Measurements from ENCODE around the gene CTNNA1. TPM values are rescaled to one million over a fixed set of nuclear protein-coding genes. Genes with fewer than 3 reads are reported as not detected.
"Not testable (repeated sequence)": the region's sequence is repeated elsewhere in the genome, so short reads cannot be mapped to it uniquely, and the experiment has no call there.

CTNNA1 gene
- total RNA-seq, 4 donors from 2014 or later = 223 to 304 (median 263) TPM

GRCh38 chr5:138748630-138749081 is 4.6 kb upstream of the CTNNA1 start:
- no peak for TF ChIP-seq POLR2A (IDR thresholded peaks at IDR 0.05)
- intact Hi-C loops (cut with DNase I; ENCODE audit: low total_unique reads) = no loop called here
- WGBS, 2 donors = 80 to 82% methylated on average over 6 of the region's 6 CpGs
- no peak overlapping the region for H3K4me3 ChIP-seq (ENCODE audit: low read depth, poor library complexity, severe bottlenecking)
- DNase-seq (ENCODE audit: low spot score in 2 of 2) = no peak

GRCh38 chr5:138751344-138751743 is 1.9 kb upstream of the CTNNA1 start:
- H3K4me3 ChIP-seq (ENCODE audit: low read depth, poor library complexity, severe bottlenecking); intact Hi-C loops (cut with DNase I; ENCODE audit: low total_unique reads); DNase-seq (ENCODE audit: low spot score in 2 of 2): not testable (repeated sequence)
- 89 to 100% methylated on average over 2 of the region's 2 CpGs for WGBS, 2 donors

- WGBS, 2 donors = 22 to 26% methylated on average over 18 of the region's 18 CpGs
- intact Hi-C loops (cut with DNase I; ENCODE audit: low total_unique reads) = no loop called here
- DNase-seq (ENCODE audit: low spot score in 2 of 2) = peak in 1 of 2 donors; percentile 33
- H3K4me3 ChIP-seq (ENCODE audit: low read depth, poor library complexity, severe bottlenecking) = peak overlapping the region; percentile 49
- no peak for TF ChIP-seq POLR2A (IDR thresholded peaks at IDR 0.05)
- TF ChIP-seq, protein P1, sequence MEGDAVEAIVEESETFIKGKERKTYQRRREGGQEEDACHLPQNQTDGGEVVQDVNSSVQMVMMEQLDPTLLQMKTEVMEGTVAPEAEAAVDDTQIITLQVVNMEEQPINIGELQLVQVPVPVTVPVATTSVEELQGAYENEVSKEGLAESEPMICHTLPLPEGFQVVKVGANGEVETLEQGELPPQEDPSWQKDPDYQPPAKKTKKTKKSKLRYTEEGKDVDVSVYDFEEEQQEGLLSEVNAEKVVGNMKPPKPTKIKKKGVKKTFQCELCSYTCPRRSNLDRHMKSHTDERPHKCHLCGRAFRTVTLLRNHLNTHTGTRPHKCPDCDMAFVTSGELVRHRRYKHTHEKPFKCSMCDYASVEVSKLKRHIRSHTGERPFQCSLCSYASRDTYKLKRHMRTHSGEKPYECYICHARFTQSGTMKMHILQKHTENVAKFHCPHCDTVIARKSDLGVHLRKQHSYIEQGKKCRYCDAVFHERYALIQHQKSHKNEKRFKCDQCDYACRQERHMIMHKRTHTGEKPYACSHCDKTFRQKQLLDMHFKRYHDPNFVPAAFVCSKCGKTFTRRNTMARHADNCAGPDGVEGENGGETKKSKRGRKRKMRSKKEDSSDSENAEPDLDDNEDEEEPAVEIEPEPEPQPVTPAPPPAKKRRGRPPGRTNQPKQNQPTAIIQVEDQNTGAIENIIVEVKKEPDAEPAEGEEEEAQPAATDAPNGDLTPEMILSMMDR (IDR thresholded peaks at IDR 0.05) = no peak
These were observed 779 bp upstream of the CTNNA1 start for GRCh38 chr5:138752341-138752950.

DNA sequence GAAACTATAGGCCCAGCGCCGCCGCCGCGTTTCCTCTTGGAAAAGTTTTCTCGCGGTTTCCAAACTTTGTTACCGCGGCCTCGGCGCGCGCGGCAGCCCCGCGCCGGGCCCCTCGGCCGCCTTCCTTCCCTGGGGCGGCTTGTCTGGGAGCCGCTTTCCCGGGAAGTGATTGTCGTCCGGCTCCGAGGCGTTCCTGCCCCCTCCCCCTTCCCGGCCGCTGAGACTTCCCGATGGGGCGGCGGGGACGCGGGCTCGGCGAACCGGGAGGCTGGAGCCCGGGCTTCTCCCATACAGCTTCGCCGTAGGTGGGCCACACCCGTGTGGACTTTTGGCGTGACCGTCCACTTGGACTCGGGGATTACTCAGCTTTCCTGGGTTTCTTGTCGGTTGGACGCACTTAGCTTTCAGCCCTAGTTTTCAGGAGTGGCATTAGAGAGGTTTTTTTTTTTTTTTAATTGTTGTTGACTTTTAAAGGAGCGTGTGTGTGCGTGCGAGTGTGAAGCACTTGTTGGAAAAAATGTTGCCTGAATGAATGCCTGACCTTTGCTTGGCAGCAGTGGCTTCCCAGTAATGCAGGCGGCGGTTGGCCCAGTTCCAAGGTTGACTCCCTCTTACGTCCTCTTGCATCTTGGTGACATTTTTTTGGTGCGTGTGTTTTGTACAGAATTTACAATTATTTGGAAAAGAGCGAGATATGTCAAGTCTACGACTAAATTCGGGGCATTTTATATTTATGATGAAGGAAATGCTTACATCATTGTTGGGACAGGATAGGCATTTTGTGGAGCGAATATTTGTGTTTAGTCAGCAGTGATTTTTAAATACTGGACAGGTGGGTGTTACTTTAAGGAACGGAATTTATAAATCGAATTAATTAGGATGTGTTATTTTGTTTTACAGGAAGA is 821 bp downstream of the CTNNA1 start:
- TF ChIP-seq POLR2A (IDR thresholded peaks at IDR 0.05) = no peak
- TF ChIP-seq, protein P1 (IDR thresholded peaks at IDR 0.05) = no peak
- H3K4me3 ChIP-seq (ENCODE audit: low read depth, poor library complexity, severe bottlenecking) = peak overlapping the region; percentile 95
- intact Hi-C loops (cut with DNase I; ENCODE audit: low total_unique reads) = no loop called here
- WGBS, 2 donors = 1% methylated on average over 43 to 49 of the region's 58 CpGs
- peak; percentile 93 to 99 for DNase-seq (ENCODE audit: low spot score in 2 of 2)

- TF ChIP-seq POLR2A (IDR thresholded peaks at IDR 0.05) = no peak
- TF ChIP-seq, protein P1 (IDR thresholded peaks at IDR 0.05) = no peak
- intact Hi-C loops (cut with DNase I; ENCODE audit: low total_unique reads) = no loop called here
- 60 to 67% methylated on average over 14 of the region's 14 CpGs for WGBS, 2 donors
- no peak for DNase-seq (ENCODE audit: low spot score in 2 of 2)
- no peak overlapping the region for H3K4me3 ChIP-seq (ENCODE audit: low read depth, poor library complexity, severe bottlenecking)
These were observed 1.5 kb downstream of the CTNNA1 start for GRCh38 chr5:138754699-138755057.

- DNase-seq (ENCODE audit: low spot score in 2 of 2) = no peak
- intact Hi-C loops (cut with DNase I; ENCODE audit: low total_unique reads) = no loop called here
- WGBS, 2 donors = 81 to 85% methylated on average over 5 of the region's 5 CpGs
- no peak for TF ChIP-seq POLR2A (IDR thresholded peaks at IDR 0.05)
- TF ChIP-seq, protein P1 (IDR thresholded peaks at IDR 0.05) = no peak
- no peak overlapping the region for H3K4me3 ChIP-seq (ENCODE audit: low read depth, poor library complexity, severe bottlenecking)
These were observed 2.0 kb downstream of the CTNNA1 start for GRCh38 chr5:138755084-138755748.

Measured in lower leg skin (tissue), 4 donors.